GM12873 (cell line): ENCODE results near the gene NFE2L2.

Source experiments
- TF ChIP-seq, protein P1 (sequence below): IDR thresholded peaks from 2 replicates; pipeline ENCODE4 v1.5.1; 2012; ENCODE audit warnings: low read depth, mild to moderate bottlenecking, moderate library complexity, low read length, control low read depth; ENCODE audit not compliant: insufficient read depth; ENCODE audit errors: missing control alignments

The NFE2L2 gene

DNA sequence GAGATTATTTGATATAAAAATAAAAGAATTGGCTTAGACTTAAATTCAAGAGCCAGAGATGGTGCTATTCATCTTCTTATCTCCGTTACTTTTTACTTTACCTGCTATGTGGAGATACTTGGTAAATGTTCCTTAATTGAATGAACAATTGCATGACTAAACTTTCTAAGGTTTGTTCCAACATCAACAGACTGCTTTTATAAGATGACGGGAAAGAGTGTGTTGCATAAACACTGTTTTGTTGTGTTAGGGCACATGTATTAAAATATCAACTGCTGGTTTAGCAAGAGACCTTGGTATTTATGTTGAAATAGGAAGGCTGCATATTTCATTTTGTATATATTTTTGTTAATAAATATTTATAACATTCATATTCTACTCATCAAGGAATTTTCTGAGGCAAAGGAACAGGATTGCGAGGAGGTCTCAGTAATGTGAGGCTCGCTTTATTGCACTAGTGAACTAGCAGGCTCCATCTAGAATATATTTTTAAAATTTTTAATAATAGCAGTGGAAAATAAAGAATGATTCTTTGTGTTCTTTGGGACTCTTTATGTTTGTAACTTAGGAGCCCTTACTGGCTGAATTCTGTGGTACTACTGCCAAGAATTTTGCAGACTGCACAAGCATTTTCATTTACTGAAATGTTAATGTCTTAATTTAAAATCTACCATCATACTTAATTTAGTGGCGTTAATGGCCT, 10.7 kb upstream of the NFE2L2 start:
- TF ChIP-seq, protein P1, sequence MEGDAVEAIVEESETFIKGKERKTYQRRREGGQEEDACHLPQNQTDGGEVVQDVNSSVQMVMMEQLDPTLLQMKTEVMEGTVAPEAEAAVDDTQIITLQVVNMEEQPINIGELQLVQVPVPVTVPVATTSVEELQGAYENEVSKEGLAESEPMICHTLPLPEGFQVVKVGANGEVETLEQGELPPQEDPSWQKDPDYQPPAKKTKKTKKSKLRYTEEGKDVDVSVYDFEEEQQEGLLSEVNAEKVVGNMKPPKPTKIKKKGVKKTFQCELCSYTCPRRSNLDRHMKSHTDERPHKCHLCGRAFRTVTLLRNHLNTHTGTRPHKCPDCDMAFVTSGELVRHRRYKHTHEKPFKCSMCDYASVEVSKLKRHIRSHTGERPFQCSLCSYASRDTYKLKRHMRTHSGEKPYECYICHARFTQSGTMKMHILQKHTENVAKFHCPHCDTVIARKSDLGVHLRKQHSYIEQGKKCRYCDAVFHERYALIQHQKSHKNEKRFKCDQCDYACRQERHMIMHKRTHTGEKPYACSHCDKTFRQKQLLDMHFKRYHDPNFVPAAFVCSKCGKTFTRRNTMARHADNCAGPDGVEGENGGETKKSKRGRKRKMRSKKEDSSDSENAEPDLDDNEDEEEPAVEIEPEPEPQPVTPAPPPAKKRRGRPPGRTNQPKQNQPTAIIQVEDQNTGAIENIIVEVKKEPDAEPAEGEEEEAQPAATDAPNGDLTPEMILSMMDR = no peak

DNA sequence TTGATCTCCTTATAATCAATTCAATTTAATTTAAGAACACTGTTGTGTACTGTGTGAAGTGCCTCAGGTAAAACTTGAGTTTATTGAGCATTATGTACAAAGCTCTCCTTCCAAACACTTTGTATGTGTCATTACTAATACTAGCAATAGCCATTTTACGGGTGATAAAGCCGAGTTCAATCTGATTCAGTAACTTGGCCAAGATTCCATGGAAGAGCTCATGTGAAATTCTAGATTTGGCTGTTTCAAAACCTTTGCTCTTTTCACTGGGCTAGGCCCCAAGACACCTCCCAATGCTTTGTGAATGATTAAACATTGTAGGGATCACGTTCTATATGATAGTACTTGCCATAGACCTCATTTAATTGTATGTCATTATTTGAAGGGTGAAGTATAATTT, 8.9 kb upstream of the NFE2L2 start:
- TF ChIP-seq, protein P1 = no peak

DNA sequence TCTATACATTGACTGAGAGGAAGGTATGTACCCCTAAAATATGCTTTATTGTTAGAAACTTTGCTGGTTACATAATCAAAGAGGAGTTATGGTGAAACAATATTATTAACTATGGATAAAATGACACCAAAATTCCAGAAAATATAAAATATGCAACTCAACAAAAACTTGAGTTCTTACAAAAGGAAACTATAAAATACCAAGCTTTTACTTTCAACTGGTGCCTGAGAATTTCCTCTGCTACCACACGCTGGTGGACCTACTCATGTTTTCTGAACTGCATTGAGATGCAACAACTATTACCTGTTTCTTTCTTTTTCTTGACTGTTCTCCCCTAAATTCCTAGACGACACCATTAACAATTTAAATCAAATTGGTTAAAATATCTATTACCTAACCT, 8.2 kb upstream of the NFE2L2 start:
- TF ChIP-seq, protein P1 = no peak

DNA sequence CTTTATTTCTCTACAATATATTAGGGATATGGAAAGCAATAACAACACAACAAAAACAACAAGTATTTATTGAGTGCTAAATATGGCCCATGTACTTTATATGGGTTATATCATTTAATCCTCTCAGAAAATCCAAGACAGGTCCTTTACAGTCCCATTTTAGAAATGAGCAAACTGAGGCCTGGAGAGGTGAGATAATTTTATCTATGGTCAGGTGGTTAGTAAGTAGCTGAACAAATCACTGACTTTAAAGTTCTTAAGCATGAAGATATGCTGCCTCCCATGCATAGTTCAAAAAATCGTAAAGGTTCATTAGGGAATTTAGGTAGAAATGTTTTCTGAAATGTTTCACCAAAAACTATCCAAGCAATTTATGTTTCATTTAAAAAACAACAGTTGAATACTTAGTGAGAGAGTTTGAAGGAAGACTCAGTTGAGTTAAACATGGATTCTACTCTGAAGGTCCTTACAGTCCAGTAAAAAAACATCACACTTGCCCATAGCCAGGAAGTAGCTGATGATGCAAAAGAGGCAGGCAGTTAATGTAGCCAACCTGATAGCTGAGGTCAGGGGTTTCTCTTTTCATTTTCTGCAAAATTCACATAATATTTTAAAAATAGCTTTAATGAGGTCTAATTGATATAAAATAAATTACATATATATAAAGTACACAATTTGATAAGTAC, 7.6 kb upstream of the NFE2L2 start:
- TF ChIP-seq, protein P1 = no peak

DNA sequence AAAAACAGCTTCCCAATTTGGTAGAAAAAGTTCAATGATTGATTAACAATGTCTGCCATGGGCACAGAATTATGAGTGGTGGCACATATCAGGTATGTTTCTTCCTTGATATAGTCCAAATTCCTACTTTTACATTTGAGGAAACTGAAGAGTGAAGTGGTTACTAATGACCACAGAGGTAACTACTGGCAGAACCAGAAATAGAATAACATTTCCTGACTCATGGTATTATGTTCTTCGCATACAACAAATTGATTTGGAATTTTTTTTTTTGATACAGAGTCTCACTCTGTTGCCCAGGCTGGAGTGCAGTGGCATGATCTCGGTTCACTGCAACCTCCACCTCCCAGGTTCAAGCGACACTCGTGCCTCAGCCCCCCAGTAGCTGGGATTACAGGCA, 6.0 kb upstream of the NFE2L2 start:
- TF ChIP-seq, protein P1 = no peak

DNA sequence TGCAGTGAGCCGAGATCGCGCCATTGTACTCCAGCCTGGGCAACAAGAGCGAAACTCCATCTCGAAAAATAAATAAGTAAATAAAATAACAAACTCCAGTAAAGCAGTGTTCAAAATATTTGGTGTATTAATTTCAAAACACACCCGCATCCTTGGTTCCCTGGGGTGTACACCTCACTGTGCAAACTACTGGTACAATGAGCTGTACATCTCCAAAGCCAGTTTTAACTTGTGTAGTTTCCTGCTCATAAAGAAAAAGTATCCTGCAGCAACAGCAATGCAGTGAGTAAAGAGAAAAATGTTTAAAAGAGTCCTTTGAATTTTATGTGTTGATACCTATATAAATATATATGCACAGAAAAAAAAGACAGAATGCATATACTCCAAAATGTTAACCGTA, 4.4 kb upstream of the NFE2L2 start:
- TF ChIP-seq, protein P1 = no peak

DNA sequence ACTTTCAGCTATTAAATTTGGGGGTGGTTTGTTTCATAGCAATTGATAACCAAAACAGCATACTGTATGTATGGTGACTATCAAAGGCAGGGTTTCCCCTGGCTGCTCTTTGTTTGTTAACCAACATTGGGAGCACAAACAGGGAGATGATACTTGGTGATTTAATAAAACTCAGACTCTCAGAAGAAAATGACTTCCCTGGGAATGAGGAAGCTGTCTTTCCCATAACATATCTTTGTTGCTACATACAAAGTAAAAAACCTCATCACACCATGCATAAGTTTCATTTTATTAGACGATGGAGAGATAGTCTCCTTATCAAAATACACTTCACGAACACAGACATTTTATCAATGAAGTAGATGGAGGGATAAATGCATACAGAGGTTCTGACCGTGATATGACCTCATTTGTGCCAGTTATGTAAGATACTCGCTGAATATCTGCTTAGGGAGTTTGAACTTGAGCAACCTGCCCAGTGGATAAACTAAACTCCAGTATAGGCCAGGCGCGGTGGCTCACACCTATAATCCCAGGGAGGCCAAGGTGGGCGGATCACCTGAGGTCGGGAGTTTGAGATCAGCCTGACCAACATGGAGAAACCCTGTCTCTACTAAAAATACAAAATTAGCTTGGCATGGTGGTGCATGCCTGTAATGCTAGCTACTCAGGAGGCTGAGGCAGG, 3.8 kb upstream of the NFE2L2 start:
- TF ChIP-seq, protein P1 = no peak
